Measurements from ENCODE around the gene TJAP1.
"Not testable (repeated sequence)": the region's sequence is repeated elsewhere in the genome, so short reads cannot be mapped to it uniquely, and the experiment has no call there.

DNA sequence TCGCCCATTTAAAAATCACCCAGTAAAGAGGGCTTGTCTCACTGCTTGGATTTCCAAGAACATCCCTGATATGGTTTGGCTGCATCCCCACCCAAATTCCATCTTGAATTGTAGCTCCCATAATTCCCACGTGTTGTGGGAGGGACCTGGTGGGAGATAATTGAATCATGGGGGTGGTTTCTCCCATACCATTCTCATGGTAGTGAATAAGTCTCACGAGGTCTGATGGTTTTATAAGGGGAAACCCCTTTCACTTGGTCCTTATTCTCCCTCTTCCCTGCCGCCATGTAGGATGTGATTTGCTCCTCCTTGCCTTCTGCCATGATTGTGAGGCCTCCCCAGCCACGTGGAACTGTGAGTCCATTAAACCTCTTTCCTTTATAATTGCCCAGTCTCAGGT lies 10.1 kb upstream of the TJAP1 start:
- TF ChIP-seq CTCF (optimal IDR thresholded peaks at IDR 0.05 in 1 of 3, IDR thresholded peaks at IDR 0.05 in 1 of 3, conservative IDR thresholded peaks at IDR 0.05 in 1 of 3; ENCODE audit: extremely low read depth in 1 of 3, insufficient read depth in 2 of 3, low read length in 3 of 3); EZH2 (IDR thresholded peaks at IDR 0.05; ENCODE audit: low read length): not testable (repeated sequence)

Measured in keratinocyte (primary cell).